GM12875 (cell line): ENCODE measurements around the gene VEPH1.
"Not testable (repeated sequence)": the region's sequence is repeated elsewhere in the genome, so short reads cannot be mapped to it uniquely, and the experiment has no call there.

ENCODE experiments used
- H3K4me3 ChIP-seq: one replicate; pipeline ENCODE4 v1.5.1; 2011; ENCODE audit warnings: low read depth, low read length, control low read depth
- TF ChIP-seq, protein P1 (sequence below): IDR thresholded peaks from 2 replicates; pipeline ENCODE4 v1.5.1; 2011; ENCODE audit warnings: low read depth, mild to moderate bottlenecking, control low read depth, inconsistent platforms, low read length, moderate library complexity, borderline replicate concordance; ENCODE audit not compliant: insufficient read depth

Gene VEPH1

DNA sequence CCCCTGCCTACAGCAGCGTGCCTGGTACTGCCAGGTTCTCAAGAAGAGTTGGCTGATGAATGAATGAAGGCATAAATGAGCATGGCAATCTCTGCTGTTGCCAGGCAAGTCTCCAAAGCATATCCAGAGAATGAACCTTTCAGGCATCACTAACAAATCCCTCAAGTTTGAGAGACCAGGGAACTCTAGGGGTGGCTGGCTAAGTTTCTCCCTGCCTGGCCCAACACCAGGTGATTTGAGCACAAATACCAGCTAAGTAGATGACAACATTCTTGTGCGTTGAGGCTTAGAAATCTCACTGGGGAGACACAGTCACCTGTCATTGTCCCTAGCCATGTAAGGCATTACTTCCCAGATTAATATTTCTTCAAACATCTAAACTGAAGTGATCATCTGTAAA, 147.9 kb downstream of the VEPH1 start:
- TF ChIP-seq, protein P1, sequence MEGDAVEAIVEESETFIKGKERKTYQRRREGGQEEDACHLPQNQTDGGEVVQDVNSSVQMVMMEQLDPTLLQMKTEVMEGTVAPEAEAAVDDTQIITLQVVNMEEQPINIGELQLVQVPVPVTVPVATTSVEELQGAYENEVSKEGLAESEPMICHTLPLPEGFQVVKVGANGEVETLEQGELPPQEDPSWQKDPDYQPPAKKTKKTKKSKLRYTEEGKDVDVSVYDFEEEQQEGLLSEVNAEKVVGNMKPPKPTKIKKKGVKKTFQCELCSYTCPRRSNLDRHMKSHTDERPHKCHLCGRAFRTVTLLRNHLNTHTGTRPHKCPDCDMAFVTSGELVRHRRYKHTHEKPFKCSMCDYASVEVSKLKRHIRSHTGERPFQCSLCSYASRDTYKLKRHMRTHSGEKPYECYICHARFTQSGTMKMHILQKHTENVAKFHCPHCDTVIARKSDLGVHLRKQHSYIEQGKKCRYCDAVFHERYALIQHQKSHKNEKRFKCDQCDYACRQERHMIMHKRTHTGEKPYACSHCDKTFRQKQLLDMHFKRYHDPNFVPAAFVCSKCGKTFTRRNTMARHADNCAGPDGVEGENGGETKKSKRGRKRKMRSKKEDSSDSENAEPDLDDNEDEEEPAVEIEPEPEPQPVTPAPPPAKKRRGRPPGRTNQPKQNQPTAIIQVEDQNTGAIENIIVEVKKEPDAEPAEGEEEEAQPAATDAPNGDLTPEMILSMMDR: no peak
- H3K4me3 ChIP-seq: no peak overlapping the region

DNA sequence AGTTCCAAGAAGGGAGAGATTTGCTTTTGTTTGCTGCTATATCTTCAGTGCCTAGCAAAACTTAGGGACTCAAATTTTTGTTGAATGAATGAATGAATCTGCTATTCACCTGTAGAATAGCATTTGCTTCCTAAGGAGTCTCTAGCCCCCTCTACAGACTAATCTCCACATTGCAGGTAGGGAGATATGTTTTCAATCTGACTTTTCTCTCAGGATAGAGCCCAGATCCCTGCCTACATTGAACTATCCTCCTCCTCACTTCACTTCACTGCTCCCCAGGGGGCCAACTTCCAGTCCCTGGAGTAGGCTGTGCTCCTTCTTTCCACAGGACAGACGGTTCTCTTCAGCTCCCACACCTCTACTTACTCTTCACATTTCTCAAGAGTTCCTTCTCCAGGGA, 148.5 kb downstream of the VEPH1 start:
- TF ChIP-seq, protein P1: peak; percentile 39; the same call in 1 of the 2 replicates
- H3K4me3 ChIP-seq: no peak overlapping the region

DNA sequence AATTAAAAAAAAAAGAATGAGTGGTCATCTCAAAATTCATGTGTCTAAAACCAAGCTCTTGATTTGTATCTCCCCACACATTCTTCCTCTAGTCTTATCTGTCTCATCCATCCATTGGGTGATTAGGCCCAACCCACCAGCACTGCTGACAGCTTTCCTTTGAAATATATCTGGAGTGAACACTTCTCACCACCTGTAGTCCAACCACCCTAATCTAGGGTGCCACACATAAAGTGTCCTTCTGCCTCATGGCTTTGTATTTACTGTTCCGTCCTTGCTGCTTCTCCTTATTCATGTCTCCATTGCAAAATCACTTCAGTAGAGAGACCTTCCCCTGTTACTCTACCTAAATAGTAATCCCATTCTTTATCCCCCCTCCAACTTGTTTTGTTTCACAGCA, 149.0 kb downstream of the VEPH1 start:
- no peak overlapping the region for H3K4me3 ChIP-seq
- TF ChIP-seq, protein P1: no peak

DNA sequence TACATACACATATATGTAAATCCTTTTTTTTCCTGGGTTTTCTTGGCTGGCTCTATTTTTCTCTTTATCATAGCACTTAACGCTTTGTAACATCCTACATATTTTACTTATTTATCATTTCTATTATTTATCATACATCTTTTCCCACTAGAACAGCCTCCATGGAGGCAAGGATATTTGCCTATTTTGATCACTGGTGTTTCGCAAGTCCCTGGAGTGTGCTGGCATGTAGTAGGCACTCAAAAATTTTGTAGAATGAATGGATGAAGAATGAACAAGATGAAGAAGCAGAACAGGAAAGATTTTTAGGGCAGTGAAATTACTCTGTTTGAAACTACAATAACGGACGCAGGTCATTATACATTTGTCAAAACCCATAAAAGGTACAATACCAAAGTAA, 149.6 kb downstream of the VEPH1 start:
- H3K4me3 ChIP-seq: no peak overlapping the region
- TF ChIP-seq, protein P1: no peak

DNA sequence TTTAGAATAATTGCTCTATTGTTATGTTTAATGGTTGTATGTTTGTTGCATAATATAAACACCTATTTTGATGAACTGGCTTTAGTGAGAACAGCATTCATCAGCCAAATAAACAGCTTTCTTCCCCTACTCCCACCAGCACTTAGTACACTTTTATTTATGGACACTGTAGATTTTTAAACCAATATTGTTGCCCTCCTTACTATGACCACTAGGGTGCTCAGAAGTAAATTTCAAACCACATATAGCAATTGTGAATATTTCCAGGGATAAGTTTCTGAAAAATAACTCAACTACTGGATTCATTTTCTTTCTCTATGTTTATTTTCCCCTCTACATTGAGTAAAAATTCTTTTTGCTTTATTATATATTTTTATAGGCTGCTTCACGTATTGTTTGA, 151.2 kb downstream of the VEPH1 start:
- TF ChIP-seq, protein P1: no peak
- no peak overlapping the region for H3K4me3 ChIP-seq

DNA sequence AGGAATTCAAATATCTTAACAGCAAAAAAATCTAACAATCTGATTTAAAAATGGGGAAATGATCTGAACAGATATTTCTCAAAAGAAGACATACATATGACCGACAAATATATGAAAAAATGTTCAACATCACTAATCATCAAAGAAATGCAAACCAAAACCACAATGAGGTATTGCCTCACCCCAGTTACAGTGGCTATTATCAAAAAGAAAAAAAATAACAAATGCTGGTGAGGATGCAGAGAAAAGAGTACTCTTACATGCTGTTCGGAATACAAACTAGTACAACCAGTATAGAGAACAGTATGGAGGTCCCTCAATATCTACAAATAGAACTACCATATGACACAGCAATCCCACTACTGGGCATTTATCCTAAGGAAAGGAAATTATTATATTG, 152.6 kb downstream of the VEPH1 start:
- not testable (repeated sequence) for H3K4me3 ChIP-seq

DNA sequence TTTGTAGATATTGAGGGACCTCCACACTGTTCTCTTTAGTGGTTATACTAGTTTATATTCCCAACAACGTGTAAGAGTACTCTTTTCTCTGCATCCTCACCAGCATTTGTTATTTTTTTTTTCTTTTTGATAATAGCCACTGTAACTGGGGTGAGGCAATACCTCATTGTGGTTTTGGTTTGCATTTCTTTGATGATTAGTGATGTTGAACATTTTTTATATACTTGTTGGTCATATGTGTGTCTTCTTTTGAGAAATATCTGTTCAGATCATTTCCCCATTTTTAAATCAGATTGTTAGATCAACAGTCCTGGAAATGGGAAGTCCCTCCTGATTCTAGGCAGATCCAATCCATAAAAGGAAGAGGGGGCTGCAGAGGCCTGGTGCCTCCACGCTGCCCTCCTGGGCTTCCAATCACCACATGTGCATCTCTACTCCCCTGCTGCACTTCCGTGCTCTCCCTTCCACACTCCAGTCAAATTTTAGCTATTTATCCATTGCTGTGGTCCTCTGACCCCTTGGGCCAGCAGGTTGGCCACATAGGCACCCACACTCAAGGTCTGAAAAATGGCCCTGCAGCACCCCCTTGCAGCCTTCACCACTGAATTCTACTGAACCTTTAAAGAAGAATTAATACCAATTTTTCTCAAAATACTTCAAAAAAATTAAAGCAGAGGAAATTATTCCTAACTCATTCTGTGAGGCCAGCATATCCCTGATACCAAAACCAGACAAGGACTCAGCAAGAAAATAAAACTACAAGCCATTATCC, 154.7 kb downstream of the VEPH1 start:
- H3K4me3 ChIP-seq: not testable (repeated sequence)

DNA sequence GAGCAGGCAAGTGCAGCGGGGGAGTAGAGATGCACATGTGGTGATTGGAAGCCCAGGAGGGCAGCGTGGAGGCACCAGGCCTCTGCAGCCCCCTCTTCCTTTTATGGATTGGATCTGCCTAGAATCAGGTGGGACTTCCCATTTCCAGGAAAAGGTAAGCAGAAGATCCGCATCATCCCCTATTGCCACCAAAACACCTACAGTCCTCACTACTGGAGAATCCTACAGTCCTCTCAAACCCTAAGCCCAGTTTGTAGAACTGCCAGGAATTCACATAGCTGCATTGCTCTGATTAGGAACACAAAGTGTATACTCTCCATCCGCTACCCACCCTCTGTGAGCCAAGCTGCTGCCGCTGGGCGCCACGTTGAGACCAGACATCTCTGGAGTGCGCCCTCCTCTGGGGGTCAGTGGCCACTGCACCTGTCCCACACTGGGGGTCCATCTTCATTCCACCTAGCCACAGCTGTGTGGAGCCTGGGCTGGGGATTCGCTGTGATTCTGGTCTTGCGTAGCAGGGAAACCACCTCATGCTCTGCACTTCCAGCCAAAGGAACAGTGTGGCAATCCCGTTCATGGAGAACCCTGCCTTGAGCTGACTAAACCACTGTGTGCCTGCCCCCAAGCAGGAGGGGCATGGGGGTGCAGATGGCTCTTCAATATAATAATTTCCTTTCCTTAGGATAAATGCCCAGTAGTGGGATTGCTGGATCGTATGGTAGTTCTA, 155.5 kb downstream of the VEPH1 start:
- TF ChIP-seq, protein P1: peak; percentile 45; the same call in 1 of the 2 replicates
- no peak overlapping the region for H3K4me3 ChIP-seq
